HG02678 (cell line): ENCODE data around the gene CD8A.
A peak's percentile ranks its signal among the peaks of the same experiment; 100 is the strongest.

Experiments
- ATAC-seq: cut with Tn5 transposase; IDR thresholded peaks from one replicate; pipeline ENCODE4 v1.9.1; 2021; ENCODE audit warnings: mild to moderate bottlenecking, moderate library complexity; ENCODE audit not compliant: unreplicated experiment

CD8A gene

GRCh38 chr2:86781363-86781762 is 9.3 kb downstream of the CD8A start:
- ATAC-seq = no peak

- no peak for ATAC-seq
Observed at GRCh38 chr2:86779971-86780370, 10.7 kb downstream of the CD8A start.

- ATAC-seq = no peak
Observed at GRCh38 chr2:86778957-86779356, 11.8 kb downstream of the CD8A start.

- ATAC-seq = no peak
Observed at GRCh38 chr2:86776532-86776931, 14.2 kb downstream of the CD8A start.

- no peak for ATAC-seq
Observed at GRCh38 chr2:86775338-86775737, 15.4 kb downstream of the CD8A start.

GRCh38 chr2:86774862-86775261 is 15.9 kb downstream of the CD8A start:
- no peak for ATAC-seq

GRCh38 chr2:86772611-86773010 is 18.1 kb downstream of the CD8A start:
- ATAC-seq = no peak

- ATAC-seq = no peak
Observed at GRCh38 chr2:86770816-86771301, 19.9 kb downstream of the CD8A start.

GRCh38 chr2:86769838-86770237 is 20.9 kb downstream of the CD8A start:
- ATAC-seq = no peak

- no peak for ATAC-seq
Observed at GRCh38 chr2:86768189-86768949, 22.3 kb downstream of the CD8A start.

GRCh38 chr2:86765310-86765695 is 25.4 kb downstream of the CD8A start:
- no peak for ATAC-seq

- peak; percentile 54 for ATAC-seq
Observed at GRCh38 chr2:86764661-86765309, 25.9 kb downstream of the CD8A start.

GRCh38 chr2:86760371-86760770 is 30.3 kb downstream of the CD8A start:
- ATAC-seq = no peak

- no peak for ATAC-seq
Observed at GRCh38 chr2:86758405-86758804, 32.3 kb downstream of the CD8A start.

GRCh38 chr2:86753606-86754005 is 37.1 kb downstream of the CD8A start:
- no peak for ATAC-seq

- no peak for ATAC-seq
Observed at GRCh38 chr2:86752934-86753333, 37.8 kb downstream of the CD8A start.

GRCh38 chr2:86751778-86752177 is 38.9 kb downstream of the CD8A start:
- ATAC-seq = no peak

GRCh38 chr2:86750240-86750839 is 40.4 kb downstream of the CD8A start:
- ATAC-seq = no peak

GRCh38 chr2:86747711-86748639 is 42.7 kb downstream of the CD8A start:
- no peak for ATAC-seq

GRCh38 chr2:86746939-86747338 is 43.8 kb downstream of the CD8A start:
- ATAC-seq = no peak

- no peak for ATAC-seq
Observed at GRCh38 chr2:86744152-86744551, 46.6 kb downstream of the CD8A start.
